Stimulated activated CD4-positive, alpha-beta T cell treated with anti-CD3 and anti-CD28 coated beads, TNF-alpha, amount 100 ng/mL, for 4 hours (primary cell): ENCODE data around the gene CDHR5.
A peak's percentile ranks its signal among the peaks of the same experiment; 100 is the strongest.

ENCODE experiments used
- DNase-seq, 3 experiments: peaks; one replicate each; pipeline ENCODE4 v3.0.0-alpha.2; 2020; ENCODE audit warnings: low read depth in 3 of 3

Gene CDHR5

GRCh38 chr11:568306-569157 is 56.2 kb downstream of the CDHR5 start:
- DNase-seq: peak; percentile 82 to 83 (median 83)

GRCh38 chr11:567629-568292 is 57.0 kb downstream of the CDHR5 start:
- no peak for DNase-seq

GRCh38 chr11:567011-567628 is 57.6 kb downstream of the CDHR5 start:
- no peak for DNase-seq
